Measurements from ENCODE around the gene GJB1.
"Not testable (repeated sequence)": the region's sequence is repeated elsewhere in the genome, so short reads cannot be mapped to it uniquely, and the experiment has no call there.

Gene GJB1

GRCh38 chrX:71222929-71223328 is at the start of gene GJB1:
Gene GJB1 (plus strand): TSS chrX:71223224. CDS start chrX:71223708, 484 bp downstream.
- no peak for DNase-seq

DNA sequence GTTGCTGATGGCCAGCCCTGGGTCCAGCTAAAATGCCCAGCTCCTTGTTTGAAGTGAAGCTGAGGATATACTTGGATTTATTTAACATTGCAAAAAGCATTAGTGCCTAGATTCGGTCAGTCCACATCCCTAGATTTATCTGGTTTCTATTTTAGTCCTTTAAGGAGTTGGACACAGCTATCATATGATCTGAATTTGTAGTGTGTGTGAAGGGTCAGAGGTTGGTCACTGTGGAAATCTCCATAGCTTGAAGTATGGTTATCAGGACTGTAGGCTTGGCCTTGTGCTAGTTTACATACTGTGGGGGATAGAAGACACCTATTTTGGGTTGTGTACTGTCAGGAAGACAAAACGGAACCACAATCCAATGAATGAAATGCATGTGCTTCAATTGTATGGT is 49.6 kb upstream of the GJB1 start:
- DNase-seq, result no peak

- no peak for DNase-seq
These were observed 48.2 kb upstream of the GJB1 start for GRCh38 chrX:71174795-71175194.

GRCh38 chrX:71175531-71175930 is 47.5 kb upstream of the GJB1 start:
- no peak for DNase-seq

DNA sequence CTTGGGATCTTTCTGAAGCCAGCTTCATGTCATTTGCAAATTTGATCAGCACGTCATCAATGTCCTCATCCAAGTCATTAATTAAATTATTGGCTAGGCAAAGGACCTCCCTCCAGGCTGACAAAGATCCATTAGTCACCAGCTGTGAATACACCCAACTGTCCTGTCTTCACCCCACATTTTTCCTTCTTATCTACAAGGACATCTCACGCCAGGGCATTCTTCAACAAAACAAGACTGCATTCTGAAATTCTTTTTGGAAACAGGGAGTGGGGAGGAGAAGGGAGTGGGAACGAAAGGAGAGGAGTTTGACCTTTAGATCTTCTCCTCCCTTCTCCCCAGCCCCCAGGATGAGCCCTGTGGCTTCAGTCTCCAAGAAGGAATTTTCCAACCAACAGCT is 45.7 kb upstream of the GJB1 start:
- no peak for DNase-seq

- no peak for DNase-seq
These were observed 44.1 kb upstream of the GJB1 start for GRCh38 chrX:71178908-71179307.

DNA sequence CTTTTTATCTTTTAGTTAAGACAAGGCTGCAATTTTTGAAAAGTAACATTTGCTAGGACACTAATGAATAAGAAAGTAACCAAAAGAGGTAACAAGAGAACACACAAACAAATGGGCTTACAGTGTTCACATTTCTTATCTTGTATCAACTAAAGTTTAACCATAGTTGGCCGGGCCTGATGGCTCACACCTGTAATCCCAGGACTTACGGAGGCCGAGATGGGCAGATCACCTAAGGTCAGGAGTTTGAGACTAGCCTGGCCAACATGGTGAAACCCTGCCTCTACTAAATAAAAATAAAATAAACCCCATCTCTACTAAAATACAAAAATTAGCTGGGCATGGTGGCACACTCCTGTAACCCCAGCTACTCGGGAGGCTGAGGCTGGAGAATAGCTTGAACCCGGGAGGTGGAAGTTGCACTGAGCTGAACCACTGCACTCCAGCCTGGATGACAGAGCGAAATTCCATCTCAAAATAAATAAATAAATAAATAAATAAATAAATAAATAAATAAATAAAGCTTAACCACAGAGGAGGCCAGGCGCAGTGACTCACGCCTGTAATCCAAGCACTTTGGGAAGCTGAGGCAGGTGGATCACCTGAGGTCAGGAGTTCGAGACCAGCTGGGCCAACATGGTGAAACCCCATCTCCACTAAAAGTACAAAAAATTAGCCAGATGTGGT is 42.3 kb upstream of the GJB1 start:
- DNase-seq, result not testable (repeated sequence)

- peak; percentile 52 for DNase-seq
These were observed 41.5 kb upstream of the GJB1 start for GRCh38 chrX:71181558-71181909.

GRCh38 chrX:71181910-71182799 is 40.9 kb upstream of the GJB1 start:
- peak; percentile 88 for DNase-seq

DNA sequence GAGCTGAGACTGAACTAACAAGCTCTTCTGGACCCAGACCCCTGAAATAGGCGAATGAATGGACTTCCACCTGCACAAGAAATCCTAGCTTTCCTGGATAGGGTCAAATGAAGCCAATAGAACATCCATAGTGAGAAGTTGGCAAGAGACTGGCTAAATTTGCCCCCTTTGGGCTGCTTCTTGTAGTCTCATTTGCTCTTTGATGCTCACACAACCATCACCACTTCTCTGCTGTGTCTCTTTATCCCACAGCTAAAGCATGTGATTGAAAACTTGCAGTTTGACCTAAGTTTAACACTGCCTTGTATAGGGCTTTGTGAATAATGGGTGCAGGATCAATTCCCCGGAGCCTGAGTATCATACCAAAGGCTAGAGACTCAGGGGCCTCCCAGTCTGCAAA is 40.2 kb upstream of the GJB1 start:
- no peak for DNase-seq

DNA sequence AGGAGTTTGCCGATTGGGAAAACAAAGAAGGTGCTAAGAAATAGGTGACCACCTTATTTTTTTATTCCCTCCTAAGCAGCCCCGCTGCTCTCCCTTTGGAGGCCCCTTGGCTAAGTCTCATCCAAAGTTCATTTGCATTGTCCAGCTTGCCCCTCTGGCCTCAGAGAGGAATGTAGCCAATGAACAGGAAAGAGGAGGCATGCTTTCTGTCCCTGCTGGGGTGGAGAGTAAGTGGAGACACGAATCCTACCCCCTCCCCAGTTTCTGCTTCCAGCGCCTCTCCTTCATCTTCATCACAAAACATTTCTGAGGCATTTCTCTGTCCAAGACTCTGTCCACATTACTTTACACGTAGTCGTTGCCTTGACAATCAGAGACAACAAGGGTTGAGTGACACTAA is 39.7 kb upstream of the GJB1 start:
- no peak for DNase-seq

DNA sequence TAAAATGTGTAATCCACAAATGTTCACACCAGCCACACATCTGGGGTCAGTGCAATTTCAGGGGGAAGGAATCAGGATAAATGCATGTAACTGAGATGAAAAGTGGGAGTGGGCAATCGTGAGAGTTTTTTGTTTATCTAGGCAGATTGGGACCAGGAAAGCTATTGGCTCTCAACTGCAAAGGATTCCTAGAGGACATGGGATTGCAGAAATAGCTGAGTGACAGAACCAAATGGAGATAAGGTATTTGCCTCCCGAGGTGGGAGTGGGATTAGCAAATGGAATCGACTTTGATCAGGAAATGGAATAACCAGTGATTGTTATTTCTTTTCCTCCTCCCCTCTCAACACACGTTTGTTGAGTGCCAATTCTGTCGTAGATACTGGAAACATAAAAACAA is 38.9 kb upstream of the GJB1 start:
- no peak for DNase-seq

DNA sequence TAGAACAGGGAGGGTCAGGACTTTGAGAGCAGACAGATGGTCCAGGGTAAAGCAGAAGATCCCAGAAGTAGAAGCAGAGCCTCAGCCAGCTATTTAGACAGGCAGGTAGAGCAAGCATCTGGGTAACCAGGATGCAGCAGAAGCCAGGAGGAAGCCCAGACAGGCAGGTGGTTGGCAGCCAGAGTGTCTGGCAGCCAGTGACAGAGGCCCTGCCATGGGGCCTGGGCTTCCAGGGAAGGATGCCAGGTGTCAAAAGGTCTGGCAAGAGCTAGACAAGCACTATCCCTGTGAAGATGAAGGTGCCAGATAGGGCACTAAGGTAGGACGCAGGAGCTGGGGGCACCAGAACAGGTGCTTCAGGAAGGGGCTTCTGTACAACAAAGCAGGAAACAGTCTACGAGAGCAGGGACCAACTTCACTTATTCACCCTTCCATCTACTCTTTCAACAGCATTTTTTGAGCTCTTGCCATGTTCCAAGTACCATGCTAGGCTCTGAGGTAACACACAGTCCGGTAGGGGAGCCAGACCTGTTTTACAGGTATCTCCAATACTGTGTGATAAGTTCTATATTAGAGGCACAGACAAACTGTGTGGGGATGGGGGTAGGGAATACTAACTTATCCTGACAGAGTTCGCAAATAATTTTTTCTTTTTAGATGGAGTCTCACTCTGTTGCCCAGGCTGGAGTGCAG is 38.1 kb upstream of the GJB1 start:
- no peak for DNase-seq

GRCh38 chrX:71191248-71191647 is 31.8 kb upstream of the GJB1 start:
- DNase-seq, result no peak

DNA sequence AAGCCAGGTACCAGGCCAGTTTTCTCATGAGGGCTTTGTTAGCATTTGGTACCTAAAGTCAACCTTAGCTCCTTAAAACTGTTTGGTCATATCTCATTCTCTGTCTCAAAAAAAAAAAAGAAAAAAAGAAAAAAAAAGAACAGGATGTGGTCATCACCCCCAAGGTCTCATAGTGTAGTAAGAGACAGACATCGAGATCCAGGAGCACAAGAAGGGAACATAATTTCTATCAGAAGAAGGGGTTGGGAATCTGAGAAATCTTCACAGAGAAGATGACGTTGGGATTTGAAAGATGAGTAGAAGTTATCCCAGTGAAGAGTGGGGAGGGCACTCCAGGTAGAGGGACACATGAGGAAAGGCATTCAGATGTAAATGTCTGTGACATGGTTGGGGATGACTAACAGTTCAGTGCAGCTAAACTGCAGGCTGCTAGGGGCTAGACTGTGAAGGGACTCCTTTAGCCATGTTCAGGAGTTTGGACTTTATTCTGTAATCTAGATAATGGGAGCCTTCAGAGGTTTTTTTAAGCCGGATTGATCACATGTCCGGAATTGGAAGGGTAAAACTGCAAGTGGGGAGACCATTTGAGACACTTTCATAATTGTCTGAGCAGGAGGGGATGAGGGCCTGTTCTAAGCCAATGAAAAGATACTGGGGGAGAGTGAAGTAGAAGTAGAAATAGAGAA is 26.9 kb upstream of the GJB1 start:
- no peak for DNase-seq

- DNase-seq, result peak; percentile 25
These were observed 25.0 kb upstream of the GJB1 start for GRCh38 chrX:71198066-71198465.

DNA sequence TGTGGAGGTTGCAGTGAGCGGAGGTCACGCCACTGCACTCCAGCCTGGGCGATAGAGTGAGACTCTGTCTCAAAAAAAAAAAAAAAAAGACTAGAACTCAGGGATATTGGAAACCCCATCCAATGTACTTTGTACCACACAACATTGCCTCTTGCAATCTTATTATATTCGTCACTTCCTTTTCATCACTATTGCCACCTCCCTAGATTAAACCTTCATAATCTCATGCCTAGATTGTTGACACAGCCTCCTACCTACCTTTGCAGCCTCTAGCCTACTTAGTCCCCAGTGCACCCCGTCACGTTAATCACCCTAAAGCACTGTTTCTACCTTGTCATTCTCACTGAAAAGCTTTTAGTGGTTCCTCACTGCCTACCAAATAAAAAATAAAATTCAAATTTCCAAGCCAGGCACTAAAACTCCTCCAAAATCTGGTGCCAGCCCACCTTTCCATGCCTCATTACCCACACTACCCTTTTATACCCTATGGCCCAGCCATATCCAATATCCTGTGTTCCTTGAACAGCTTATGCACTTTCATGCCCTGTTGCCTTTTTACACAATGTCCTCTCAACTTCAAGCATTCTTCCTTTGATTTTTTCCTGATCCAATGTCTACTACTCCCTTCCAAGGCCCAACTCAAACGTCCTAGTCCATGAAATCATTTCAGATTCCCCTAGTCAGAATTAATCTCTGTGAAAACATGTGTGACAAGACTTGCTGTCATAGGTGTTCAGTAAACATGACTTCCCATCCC is 23.6 kb upstream of the GJB1 start:
- DNase-seq, result no peak

DNA sequence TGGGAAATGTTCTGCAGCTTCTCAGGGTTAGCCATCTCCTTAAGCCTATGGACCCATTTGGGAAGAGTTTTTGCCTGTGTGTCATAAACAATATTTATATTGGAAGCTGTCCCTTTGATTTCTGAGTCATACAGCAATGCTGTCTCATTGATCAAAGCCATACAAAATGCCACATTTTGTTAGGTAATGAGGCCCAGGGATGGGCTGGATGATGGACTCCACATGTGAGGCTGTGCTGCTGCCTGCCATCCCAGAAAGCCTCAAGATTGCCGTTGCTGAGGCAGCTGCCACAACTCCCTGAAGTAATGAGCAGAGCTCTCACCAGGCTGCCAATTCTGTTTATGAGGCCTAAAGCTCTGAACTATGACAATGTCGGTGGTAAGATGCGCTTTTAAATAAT is 12.2 kb upstream of the GJB1 start:
- no peak for DNase-seq

- no peak for DNase-seq
These were observed 10.5 kb upstream of the GJB1 start for GRCh38 chrX:71212536-71212935.

GRCh38 chrX:71214152-71214551 is 8.9 kb upstream of the GJB1 start:
- no peak for DNase-seq

DNA sequence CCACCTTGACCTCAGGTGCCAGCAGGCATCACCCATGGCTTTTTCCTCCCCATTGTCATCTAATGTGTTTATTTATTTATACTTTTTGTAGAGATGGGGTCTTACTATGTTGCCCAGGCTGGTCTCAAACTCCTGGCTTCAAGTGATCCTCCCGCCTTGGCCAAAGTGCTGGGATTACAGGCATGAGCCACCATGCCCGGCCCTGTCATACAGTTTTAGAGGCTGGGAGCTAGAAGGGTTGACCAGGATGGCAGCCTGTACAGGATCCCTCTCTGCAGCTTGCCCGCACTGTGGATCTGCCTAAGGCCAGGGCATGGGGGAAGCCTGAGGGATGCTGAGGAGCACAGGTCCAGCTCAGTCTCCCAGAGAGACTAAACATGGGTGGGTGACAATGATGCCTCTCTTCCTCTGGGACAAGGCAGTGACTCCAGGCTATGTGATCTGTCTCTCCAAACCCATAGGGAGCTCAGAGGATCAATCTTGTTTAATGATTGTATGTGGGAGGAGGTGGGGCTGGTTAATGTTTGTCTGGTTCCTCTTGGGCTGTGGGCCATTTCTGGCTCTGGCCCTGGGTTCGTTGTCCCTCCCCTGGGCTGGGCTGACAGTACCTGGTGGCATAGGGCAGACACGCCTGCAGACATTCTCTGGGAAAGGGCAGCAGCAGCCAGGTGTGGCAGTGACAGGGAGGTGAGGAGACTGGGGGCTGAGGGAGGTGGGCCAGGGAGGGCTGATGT is 8.3 kb upstream of the GJB1 start:
- DNase-seq, result no peak
